ENCODE results near the gene ADSS1. TPM values are rescaled to one million over a fixed set of nuclear protein-coding genes. Genes with fewer than 3 reads are reported as not detected.

ADSS1 gene
- total RNA-seq, 1 experiment from 2014 or later: 9.9 TPM

DNA sequence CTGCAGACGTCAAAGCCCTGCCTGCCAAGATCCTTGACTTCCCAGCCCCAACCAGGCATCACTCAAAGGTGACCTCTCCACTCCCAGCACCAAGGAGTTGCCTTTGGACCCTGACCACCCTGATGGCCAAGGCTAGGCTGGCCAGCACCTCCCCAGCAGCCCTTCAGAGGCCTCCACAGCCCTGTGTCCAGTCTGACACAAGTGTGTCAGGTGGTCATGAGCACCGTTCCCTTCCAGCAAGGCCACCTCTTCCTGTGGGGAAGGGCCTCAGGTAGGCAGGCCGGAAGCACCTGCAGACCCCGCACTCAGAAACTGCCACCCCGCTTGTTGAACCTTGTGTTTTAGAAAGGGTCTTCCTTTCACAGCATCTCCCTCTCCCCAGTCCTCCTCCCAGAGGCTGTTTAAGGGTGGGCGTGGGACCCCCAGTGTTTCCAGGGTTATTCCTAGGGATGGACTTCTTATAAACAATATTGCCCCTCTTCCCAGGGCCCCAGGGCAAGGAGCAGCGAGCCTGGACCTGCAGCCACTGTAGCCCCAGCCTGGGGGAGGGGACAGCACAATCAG is 47.8 kb upstream of the ADSS1 start:
- ATAC-seq (no peak), DNase-seq (ENCODE audit: low read depth, low spot score) (no peak)
- TF ChIP-seq TCF7L2 (IDR thresholded peaks at IDR 0.05; ENCODE audit: borderline replicate concordance, extremely low read depth, insufficient read depth, insufficient read length) (no peak), EGR1 (IDR thresholded peaks at IDR 0.05; ENCODE audit: low read depth) (no peak), JUND (IDR thresholded peaks at IDR 0.05) (no peak)
- TF ChIP-seq, protein P1, sequence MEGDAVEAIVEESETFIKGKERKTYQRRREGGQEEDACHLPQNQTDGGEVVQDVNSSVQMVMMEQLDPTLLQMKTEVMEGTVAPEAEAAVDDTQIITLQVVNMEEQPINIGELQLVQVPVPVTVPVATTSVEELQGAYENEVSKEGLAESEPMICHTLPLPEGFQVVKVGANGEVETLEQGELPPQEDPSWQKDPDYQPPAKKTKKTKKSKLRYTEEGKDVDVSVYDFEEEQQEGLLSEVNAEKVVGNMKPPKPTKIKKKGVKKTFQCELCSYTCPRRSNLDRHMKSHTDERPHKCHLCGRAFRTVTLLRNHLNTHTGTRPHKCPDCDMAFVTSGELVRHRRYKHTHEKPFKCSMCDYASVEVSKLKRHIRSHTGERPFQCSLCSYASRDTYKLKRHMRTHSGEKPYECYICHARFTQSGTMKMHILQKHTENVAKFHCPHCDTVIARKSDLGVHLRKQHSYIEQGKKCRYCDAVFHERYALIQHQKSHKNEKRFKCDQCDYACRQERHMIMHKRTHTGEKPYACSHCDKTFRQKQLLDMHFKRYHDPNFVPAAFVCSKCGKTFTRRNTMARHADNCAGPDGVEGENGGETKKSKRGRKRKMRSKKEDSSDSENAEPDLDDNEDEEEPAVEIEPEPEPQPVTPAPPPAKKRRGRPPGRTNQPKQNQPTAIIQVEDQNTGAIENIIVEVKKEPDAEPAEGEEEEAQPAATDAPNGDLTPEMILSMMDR (IDR thresholded peaks at IDR 0.05 in 2 of 3, conservative IDR thresholded peaks at IDR 0.05 in 1 of 3; ENCODE audit: borderline replicate concordance in 1 of 3, insufficient read depth in 1 of 3, low read depth in 2 of 3, low read length in 2 of 3): no peak
- Histone ChIP-seq H3K9me2 (ENCODE audit: insufficient read depth) (no peaks in the 10 kb centered on the region), H3K4me3 (replicated peaks in 1 of 2; ENCODE audit: low read depth in 1 of 2, low read length in 2 of 2) (no peak overlapping the region), H3K9me3 (ENCODE audit: control insufficient read depth in 1 of 2, insufficient read depth in 1 of 2, low read depth in 1 of 2, low read length in 2 of 2) (no peaks in the 10 kb centered on the region), H3K9ac (ENCODE audit: low read length) (peak overlapping the region; percentile 89; the same call in 1 of the 2 replicates), H3K36me3 (ENCODE audit: control insufficient read depth in 1 of 2, insufficient read depth in 2 of 2, low read length in 2 of 2) (no peaks in the 10 kb centered on the region), H2AFZ (ENCODE audit: low read depth, low read length, poor library complexity, severe bottlenecking) (no peak overlapping the region), H3K27me3 (ENCODE audit: insufficient read depth, low read length) (no peaks in the 10 kb centered on the region), H3K4me2 (ENCODE audit: low read length) (no peak overlapping the region), H3K4me1 (ENCODE audit: control insufficient read depth in 1 of 2, insufficient read depth in 2 of 2, low read length in 2 of 2) (peaks cover 40 to 54% of the 10 kb centered on the region in 2 experiments), H3K27ac (ENCODE audit: low read depth, low read length) (peak overlapping the region; percentile 98; the same call in 1 of the 2 replicates), H3K79me2 (ENCODE audit: insufficient read depth, low read length) (no peaks in the 10 kb centered on the region), H4K20me1 (ENCODE audit: insufficient read depth) (no peaks in the 10 kb centered on the region)
- no TSS peak for BruUV-seq (replicated peaks)
- ChIA-PET RAD21 (ENCODE audit: low non-redundant PET in 1 of 2, low total read pairs in 2 of 2, uncharacterized antibody in 2 of 2, unreplicated experiment in 2 of 2) (interaction anchor here in 1 of 2 experiments (1.1 kb wide), 1 partner anchor 10 kb away, joined by 3 read pairs; no protein-coding TSS in a partner anchor), CTCF (no interaction called here), POLR2A (interaction anchor here (2.2 kb wide), 1 partner anchor 10 kb away, joined by 13 read pairs; no protein-coding TSS in a partner anchor)
- intact Hi-C loops (cut with micrococcal nuclease): no loop called here
